H1 (cell line): ENCODE measurements around the gene SYNPO. TPM values are rescaled to one million over a fixed set of nuclear protein-coding genes. Genes with fewer than 3 reads are reported as not detected.

ENCODE experiments used
- BACH1 ChIP-seq: IDR thresholded peaks from 2 replicates; pipeline ENCODE4 v1.6.1; 2012; ENCODE audit warnings: low read length, improper control_type of control experiment
- BCL11A ChIP-seq, 2 experiments: IDR thresholded peaks; one replicate each; pipeline ENCODE4 v1.6.1; 2011; ENCODE audit warnings: low read depth in 2 of 2, low read length in 2 of 2, mild to moderate bottlenecking in 2 of 2
- CREB1 ChIP-seq: IDR thresholded peaks from 2 replicates; pipeline ENCODE4 v1.6.1; 2012; ENCODE audit warnings: inconsistent platforms
- CTCF ChIP-seq, 3 experiments: IDR thresholded peaks; 1 replicate in 2 of 3; 2 replicates in 1 of 3; pipeline versions ENCODE4 v1.5.1 to v1.6.1; 2011; ENCODE audit warnings: low read length in 3 of 3, mild to moderate bottlenecking in 3 of 3, inconsistent platforms in 2 of 3, low read depth in 1 of 3, moderate library complexity in 1 of 3; ENCODE audit not compliant: insufficient read depth in 1 of 3; ENCODE audit errors: control extremely low read depth in 1 of 3
- EP300 ChIP-seq, 2 experiments: IDR thresholded peaks; 1 replicate in 1 of 2; 2 replicates in 1 of 2; pipeline ENCODE4 v1.6.1; 2011 to 2012; ENCODE audit warnings: low read depth in 2 of 2, low read length in 2 of 2, mild to moderate bottlenecking in 2 of 2, borderline replicate concordance in 1 of 2, inconsistent platforms in 1 of 2, moderate library complexity in 1 of 2
- FOSL1 ChIP-seq: IDR thresholded peaks from 2 replicates; pipeline ENCODE4 v1.6.1; 2011; ENCODE audit warnings: mild to moderate bottlenecking, low read depth, low read length, moderate library complexity; ENCODE audit not compliant: insufficient read depth
- GABPA ChIP-seq: IDR thresholded peaks from 2 replicates; pipeline ENCODE4 v1.6.1; 2011; ENCODE audit warnings: mild to moderate bottlenecking, low read length, moderate library complexity, borderline replicate concordance; ENCODE audit not compliant: insufficient read depth
- HDAC2 ChIP-seq, 2 experiments: fragments of 300-600 bp in 1 of 2; sonication (generic) in 1 of 2; IDR thresholded peaks; 2 replicates each; pipeline ENCODE4 v1.6.1; 2011 to 2012; ENCODE audit warnings: low read depth in 2 of 2, low read length in 2 of 2, mild to moderate bottlenecking in 2 of 2, moderate library complexity in 2 of 2, borderline replicate concordance in 1 of 2, inconsistent platforms in 1 of 2
- HDAC6 ChIP-seq: IDR thresholded peaks from one replicate; pipeline ENCODE4 v1.7.1; 2012; ENCODE audit warnings: low read depth, mild to moderate bottlenecking, inconsistent platforms, low read length, moderate library complexity
- JUN ChIP-seq: IDR thresholded peaks from 2 replicates; pipeline ENCODE4 v1.6.1; 2011; ENCODE audit warnings: low read depth, mild to moderate bottlenecking, improper control_type of control experiment, low read length
- KDM1A ChIP-seq: fragments of 200-600, 300-600 bp; sonication (generic); IDR thresholded peaks from 2 replicates; pipeline ENCODE4 v1.7.1; 2016; ENCODE audit warnings: mild to moderate bottlenecking, low read length, borderline replicate concordance
- KDM4A ChIP-seq: IDR thresholded peaks from one replicate; pipeline ENCODE4 v1.7.1; 2012; ENCODE audit warnings: low read depth, mild to moderate bottlenecking, moderate library complexity, low read length, inconsistent platforms; ENCODE audit not compliant: severe bottlenecking
- PHF8 ChIP-seq: fragments of 200-600 bp; sonication (generic); conservative IDR thresholded peaks from 2 replicates; pipeline ENCODE4 v1.7.1; 2012; ENCODE audit warnings: low read depth, mild to moderate bottlenecking, inconsistent platforms, low read length, moderate library complexity
- POLR2A ChIP-seq, 2 experiments: IDR thresholded peaks; 1 replicate in 1 of 2; 2 replicates in 1 of 2; pipeline ENCODE4 v1.6.1; 2011; ENCODE audit warnings: low read depth in 2 of 2, low read length in 2 of 2, mild to moderate bottlenecking in 2 of 2; ENCODE audit errors: control extremely low read depth in 1 of 2
- SIRT6 ChIP-seq: IDR thresholded peaks from one replicate; pipeline ENCODE4 v1.7.1; 2012; ENCODE audit warnings: low read length, inconsistent platforms
- SRF ChIP-seq: IDR thresholded peaks from 2 replicates; pipeline ENCODE4 v1.6.1; 2011; ENCODE audit warnings: mild to moderate bottlenecking, low read depth, low read length, moderate library complexity
- SUZ12 ChIP-seq: fragments of 200-600 bp; sonication (generic); IDR thresholded peaks from 2 replicates; pipeline ENCODE4 v1.6.1; 2012; ENCODE audit warnings: mild to moderate bottlenecking, inconsistent platforms, low read length, moderate library complexity, mixed read lengths
- TAF7 ChIP-seq: optimal IDR thresholded peaks from 2 replicates; pipeline ENCODE3; 2011; ENCODE audit warnings: low read depth, mild to moderate bottlenecking, inconsistent platforms, low read length, moderate library complexity, borderline replicate concordance
- TBP ChIP-seq: IDR thresholded peaks from 2 replicates; pipeline ENCODE4 v1.6.1; 2011; ENCODE audit warnings: low read depth, low read length, improper control_type of control experiment
- polyA plus RNA-seq, 7 experiments: library from polyadenylated mRNA; depleted of rRNA in 3 of 7; stranded (reverse) in 5 of 7; unstranded in 2 of 7; fragments of >200 nt in 5 of 7; fragments of 200-250 nt in 2 of 7; gene quantifications; 1 replicate in 5 of 7; 2 replicates in 1 of 7; 4 replicates in 1 of 7; pipeline versions ENCODE4 v1.2.1 to v1.2.3, GENCODE V29; 2011 to 2013; ENCODE audit warnings: missing spikeins in 2 of 7, mixed read lengths in 2 of 7
- total RNA-seq: library from RNA; stranded (reverse); fragmentation: NEBNext Ultra II Directional; extraction: Animal tissue kit (Norgen Biotek cat#: 25700); gene quantifications from 2 replicates; pipeline ENCODE4 v1.2.1, GENCODE V29; 2021

The SYNPO gene
- total and polyA plus RNA-seq, 2 of the 8 experiments (the other 6 are each of a cell fraction or from before 2014, with no cell fraction given): 2.3 TPM

DNA sequence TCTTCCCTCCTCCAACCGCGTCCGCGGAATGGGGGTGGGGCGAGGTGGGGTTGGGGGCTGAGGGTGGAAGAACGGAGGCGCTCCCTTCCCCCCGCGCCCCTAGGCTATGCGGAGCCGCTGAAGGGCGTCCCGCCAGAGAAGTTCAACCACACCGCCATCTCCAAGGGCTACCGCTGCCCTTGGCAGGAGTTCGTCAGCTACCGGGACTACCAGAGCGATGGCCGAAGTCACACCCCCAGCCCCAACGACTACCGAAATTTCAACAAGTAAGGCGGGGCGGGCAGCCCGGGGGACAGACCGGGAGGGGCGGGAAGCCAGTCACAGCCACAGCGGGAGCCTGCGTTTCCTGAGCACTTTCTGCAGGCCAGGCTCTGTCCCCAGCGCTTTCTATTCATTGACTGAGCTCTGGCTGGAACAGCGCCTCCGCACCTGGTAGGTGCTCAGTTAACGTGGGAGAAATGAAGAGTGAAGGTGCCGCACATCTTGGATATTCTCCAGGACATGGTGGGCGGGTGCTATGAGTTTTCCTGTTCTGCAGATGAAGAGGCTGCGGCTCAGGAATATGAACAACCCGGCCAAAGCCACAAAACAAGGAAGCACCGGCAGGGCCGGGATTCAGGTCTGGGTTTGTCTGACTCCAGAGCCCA is 31.9 kb downstream of the SYNPO start (continued):
- TF ChIP-seq BCL11A (IDR thresholded peaks at IDR 0.05; ENCODE audit: low read depth in 2 of 2, low read length in 2 of 2): no peak
- no peak for TF ChIP-seq HDAC6
- no peak for TF ChIP-seq JUN
- TF ChIP-seq CREB1: 0 out of 2 replicates have a peak, but pooled peaks have one; percentile 24
- no peak for TF ChIP-seq CTCF (IDR thresholded peaks at IDR 0.05; ENCODE audit: control extremely low read depth in 1 of 3, insufficient read depth in 1 of 3, low read depth in 1 of 3, low read length in 3 of 3)
- peak; percentile 29; the same call in 1 of the 2 replicates for TF ChIP-seq KDM1A
- TF ChIP-seq POLR2A (IDR thresholded peaks at IDR 0.05; ENCODE audit: control extremely low read depth in 1 of 2, low read depth in 2 of 2, low read length in 2 of 2): peak in 1 of 2 experiments; percentile 52; a peak in 2 of 3 replicates
- no peak for TF ChIP-seq EP300 (IDR thresholded peaks at IDR 0.05; ENCODE audit: borderline replicate concordance in 1 of 2, low read depth in 2 of 2, low read length in 2 of 2)
- no peak for TF ChIP-seq BACH1
- TF ChIP-seq SIRT6: no peak
- TF ChIP-seq PHF8: no peak; the same call in none of the 2 replicates
- TF ChIP-seq SRF: no peak
- no peak for TF ChIP-seq HDAC2 (IDR thresholded peaks at IDR 0.05; ENCODE audit: borderline replicate concordance in 1 of 2, low read depth in 2 of 2, low read length in 2 of 2)
- peak; percentile 21 for TF ChIP-seq KDM4A
- TF ChIP-seq TAF7: peak; percentile 46
- TF ChIP-seq GABPA: no peak
- no peak for TF ChIP-seq SUZ12
- peak; percentile 26; the same call in 1 of the 2 replicates for TF ChIP-seq TBP
- TF ChIP-seq FOSL1: no peak
- TF ChIP-seq, all 59 proteins: peak for 10
